Neuron (in vitro differentiated cells): Measurements from ENCODE around the gene IPO7.
"Not testable (repeated sequence)": the region's sequence is repeated elsewhere in the genome, so short reads cannot be mapped to it uniquely, and the experiment has no call there.

ENCODE experiments used
- H2AFZ ChIP-seq: one replicate; pipeline ENCODE4 v1.6.1; 2013; ENCODE audit warnings: low read depth, mild to moderate bottlenecking, inconsistent platforms, low read length, moderate library complexity
- H3K27me3 ChIP-seq: one replicate; pipeline ENCODE4 v1.6.1; 2013; ENCODE audit warnings: low read length; ENCODE audit not compliant: insufficient read depth
- H3K36me3 ChIP-seq: one replicate; pipeline ENCODE4 v1.6.1; 2013; ENCODE audit warnings: low read length; ENCODE audit not compliant: insufficient read depth
- H3K4me1 ChIP-seq: one replicate; pipeline ENCODE4 v1.6.1; 2013; ENCODE audit warnings: low read length; ENCODE audit not compliant: insufficient read depth
- H3K4me3 ChIP-seq: 2 replicates; pipeline ENCODE4 v1.5.1; 2013; ENCODE audit warnings: mild to moderate bottlenecking, low read length, moderate library complexity
- H3K9me3 ChIP-seq: one replicate; pipeline ENCODE4 v1.6.1; 2013; ENCODE audit warnings: low read length

Gene IPO7

GRCh38 chr11:9384535-9385326 lies at the start of gene IPO7:
Gene IPO7 (plus strand): TSS chr11:9384652. CDS start chr11:9384764, 112 bp downstream.
- H3K4me3 ChIP-seq = peak within 1 kb of the TSS; percentile 81
- peaks cover 1% of the 10 kb centered on the region for H3K9me3 ChIP-seq
- peaks cover 8% of the 10 kb centered on the region for H3K4me1 ChIP-seq
- no peaks in the 10 kb centered on the region for H3K27me3 ChIP-seq
- H3K36me3 ChIP-seq = peaks cover 10% of the 10 kb centered on the region
- peak within 1 kb of the TSS; percentile 93 for H2AFZ ChIP-seq

GRCh38 chr11:9341638-9342178 lies 42.7 kb upstream of the IPO7 start:
- H3K4me1 ChIP-seq = no peaks in the 10 kb centered on the region
- H3K9me3 ChIP-seq = no peaks in the 10 kb centered on the region
- no peaks in the 10 kb centered on the region for H3K27me3 ChIP-seq
- H3K4me3 ChIP-seq = no peak overlapping the region
- H2AFZ ChIP-seq = no peak overlapping the region
- H3K36me3 ChIP-seq = no peaks in the 10 kb centered on the region

GRCh38 chr11:9344061-9344680 lies 40.3 kb upstream of the IPO7 start:
- Histone ChIP-seq H3K4me1 (no peaks in the 10 kb centered on the region), H3K4me3 (no peak overlapping the region), H3K9me3 (no peaks in the 10 kb centered on the region), H3K27me3 (no peaks in the 10 kb centered on the region), H2AFZ (no peak overlapping the region), H3K36me3 (no peaks in the 10 kb centered on the region)

- Histone ChIP-seq H3K4me1 (no peaks in the 10 kb centered on the region), H2AFZ (no peak overlapping the region), H3K36me3 (no peaks in the 10 kb centered on the region), H3K9me3 (no peaks in the 10 kb centered on the region), H3K4me3 (no peak overlapping the region), H3K27me3 (no peaks in the 10 kb centered on the region)
These were observed 37.4 kb upstream of the IPO7 start for GRCh38 chr11:9347100-9347499.

- not testable (repeated sequence) for H3K27me3 ChIP-seq
These were observed 36.7 kb upstream of the IPO7 start for GRCh38 chr11:9347779-9348178.

GRCh38 chr11:9351321-9351881 lies 33.1 kb upstream of the IPO7 start:
- Histone ChIP-seq H3K27me3 (no peaks in the 10 kb centered on the region), H3K9me3 (no peaks in the 10 kb centered on the region), H3K36me3 (no peaks in the 10 kb centered on the region), H2AFZ (no peak overlapping the region), H3K4me1 (no peaks in the 10 kb centered on the region), H3K4me3 (no peak overlapping the region)

More at GRCh38 chr11:9347779-9348178, 36.7 kb upstream of the IPO7 start:
- not testable (repeated sequence) for H3K36me3 ChIP-seq, H3K9me3 ChIP-seq, H2AFZ ChIP-seq, H3K4me1 ChIP-seq, H3K4me3 ChIP-seq

- Histone ChIP-seq H3K4me3 (no peak overlapping the region), H3K27me3 (no peaks in the 10 kb centered on the region), H2AFZ (no peak overlapping the region), H3K4me1 (no peaks in the 10 kb centered on the region), H3K36me3 (no peaks in the 10 kb centered on the region), H3K9me3 (no peaks in the 10 kb centered on the region)
These were observed 27.4 kb upstream of the IPO7 start for GRCh38 chr11:9357041-9357440.

- H2AFZ ChIP-seq, H3K4me1 ChIP-seq, H3K27me3 ChIP-seq, H3K36me3 ChIP-seq, H3K9me3 ChIP-seq, H3K4me3 ChIP-seq: not testable (repeated sequence)
These were observed 23.4 kb upstream of the IPO7 start for GRCh38 chr11:9360862-9361622.

GRCh38 chr11:9362393-9362863 lies 22.0 kb upstream of the IPO7 start:
- H3K36me3 ChIP-seq = no peaks in the 10 kb centered on the region
- H3K9me3 ChIP-seq = no peaks in the 10 kb centered on the region
- H3K4me1 ChIP-seq = peaks cover 4% of the 10 kb centered on the region
- no peak overlapping the region for H3K4me3 ChIP-seq
- H3K27me3 ChIP-seq = no peaks in the 10 kb centered on the region
- peak overlapping the region; percentile 71 for H2AFZ ChIP-seq

GRCh38 chr11:9363954-9364912 lies 20.2 kb upstream of the IPO7 start:
- H3K36me3 ChIP-seq = no peaks in the 10 kb centered on the region
- peaks cover 7% of the 10 kb centered on the region for H3K4me1 ChIP-seq
- H3K4me3 ChIP-seq = peak overlapping the region; percentile 54
- no peaks in the 10 kb centered on the region for H3K9me3 ChIP-seq
- H2AFZ ChIP-seq = peak overlapping the region; percentile 55
- no peaks in the 10 kb centered on the region for H3K27me3 ChIP-seq

GRCh38 chr11:9367551-9367950 lies 16.9 kb upstream of the IPO7 start:
- Histone ChIP-seq H3K36me3 (no peaks in the 10 kb centered on the region), H3K9me3 (peaks cover 4% of the 10 kb centered on the region)

GRCh38 chr11:9377036-9377435 lies 7.4 kb upstream of the IPO7 start:
- no peak overlapping the region for H2AFZ ChIP-seq
- peaks cover 4% of the 10 kb centered on the region for H3K9me3 ChIP-seq
- H3K4me3 ChIP-seq = no peak overlapping the region
- no peaks in the 10 kb centered on the region for H3K4me1 ChIP-seq
- no peaks in the 10 kb centered on the region for H3K27me3 ChIP-seq
- H3K36me3 ChIP-seq = no peaks in the 10 kb centered on the region

More at GRCh38 chr11:9367551-9367950, 16.9 kb upstream of the IPO7 start:
- Histone ChIP-seq H3K27me3 (no peaks in the 10 kb centered on the region), H2AFZ (peak overlapping the region; percentile 44), H3K4me3 (no peak overlapping the region), H3K4me1 (peaks cover 7% of the 10 kb centered on the region)
